Thoracic aorta (tissue), 2 donors: ENCODE results near the gene TRMT112. TPM values are rescaled to one million over a fixed set of nuclear protein-coding genes. Genes with fewer than 3 reads are reported as not detected.

Source experiments
- ATAC-seq: fragments of 150-250 bp; one replicate; pipeline ENCODE4 v1.8.0; 2017; ENCODE audit warnings: low read depth; ENCODE audit not compliant: insufficient number of reproducible peaks, low FRiP score
- DNase-seq: peaks from one replicate; pipeline ENCODE4 v3.0.0-alpha.2; 2020; ENCODE audit warnings: low spot score
- H3K27ac ChIP-seq, 2 donors: fragments of 200-600 bp; sonication (generic); 1 replicate in 1 of 2; 2 replicates in 1 of 2; pipeline ENCODE4 v1.5.1; 2016; ENCODE audit warnings: mild to moderate bottlenecking in 2 of 2, moderate library complexity in 2 of 2
- H3K27me3 ChIP-seq: fragments of 200-600 bp; sonication (generic); replicated peaks from 2 replicates; pipeline ENCODE4 v1.6.0; 2016; ENCODE audit warnings: mild to moderate bottlenecking; ENCODE audit not compliant: insufficient read depth
- H3K36me3 ChIP-seq: fragments of 200-600 bp; sonication (generic); one replicate; pipeline ENCODE4 v1.5.1; 2016
- H3K4me1 ChIP-seq, 2 donors: fragments of 200-600 bp; sonication (generic); 1 replicate in 1 of 2; 2 replicates in 1 of 2; pipeline versions ENCODE4 v1.5.1 to v1.6.0; 2016; ENCODE audit warnings: low read depth in 2 of 2, mild to moderate bottlenecking in 1 of 2; ENCODE audit not compliant: control insufficient read depth in 1 of 2
- H3K4me3 ChIP-seq: fragments of 200-600 bp; sonication (generic); 2 replicates; pipeline ENCODE4 v1.5.1; 2016; ENCODE audit warnings: mild to moderate bottlenecking
- H3K9me3 ChIP-seq: fragments of 200-600 bp; sonication (generic); 2 replicates; pipeline ENCODE4 v1.5.1; 2016
- CTCF ChIP-seq: fragments of 200-600 bp; sonication (generic); IDR thresholded peaks from one replicate; pipeline ENCODE4 v1.5.1; 2019; ENCODE audit warnings: antibody characterized with exemption
- total RNA-seq, 2 donors: library from RNA; depleted of rRNA; stranded (reverse); fragments of >200 nt; gene quantifications; one replicate each; pipeline versions ENCODE4 v1.1.0 to v1.2.3, GENCODE V29; 2016

TRMT112 gene
- total RNA-seq, 2 donors from 2014 or later: 157 to 218 TPM

DNA sequence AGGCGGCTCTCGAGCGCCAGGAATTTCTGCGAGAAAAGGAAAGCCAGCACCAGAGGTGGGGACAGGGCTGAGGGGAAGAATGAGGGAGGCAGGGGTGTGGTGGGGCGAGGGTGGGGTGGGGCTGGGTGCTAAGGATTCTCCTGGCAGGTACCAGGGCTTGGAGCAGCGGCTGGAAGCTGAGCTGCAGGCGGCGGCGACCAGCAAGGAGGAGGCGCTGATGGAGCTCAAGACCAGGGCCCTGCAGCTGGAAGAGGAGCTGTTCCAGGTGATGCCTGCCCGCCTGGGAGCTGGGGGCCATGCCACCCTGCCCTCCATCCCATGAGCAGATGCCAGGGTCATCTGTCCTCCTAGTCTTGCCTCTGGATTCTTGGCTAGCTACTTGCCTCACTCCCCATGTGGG is 32.0 kb upstream of the TRMT112 start:
- Histone ChIP-seq H3K9me3 (no peaks in the 10 kb centered on the region), H3K4me3 (no peak overlapping the region), H3K27ac (no peak overlapping the region), H3K4me1 (no peaks in the 10 kb centered on the region), H3K36me3 (no peaks in the 10 kb centered on the region), H3K27me3 (no peaks in the 10 kb centered on the region)
- DNase-seq (no peak), ATAC-seq (no peak)
- no peak for TF ChIP-seq CTCF

- Histone ChIP-seq H3K27ac (no peak overlapping the region), H3K27me3 (no peaks in the 10 kb centered on the region), H3K4me1 (no peaks in the 10 kb centered on the region), H3K36me3 (no peaks in the 10 kb centered on the region), H3K4me3 (no peak overlapping the region), H3K9me3 (no peaks in the 10 kb centered on the region)
- DNase-seq (no peak), ATAC-seq (no peak)
- TF ChIP-seq CTCF: no peak
Measured at GRCh38 chr11:64349025-64349387, 31.6 kb upstream of the TRMT112 start.

DNA sequence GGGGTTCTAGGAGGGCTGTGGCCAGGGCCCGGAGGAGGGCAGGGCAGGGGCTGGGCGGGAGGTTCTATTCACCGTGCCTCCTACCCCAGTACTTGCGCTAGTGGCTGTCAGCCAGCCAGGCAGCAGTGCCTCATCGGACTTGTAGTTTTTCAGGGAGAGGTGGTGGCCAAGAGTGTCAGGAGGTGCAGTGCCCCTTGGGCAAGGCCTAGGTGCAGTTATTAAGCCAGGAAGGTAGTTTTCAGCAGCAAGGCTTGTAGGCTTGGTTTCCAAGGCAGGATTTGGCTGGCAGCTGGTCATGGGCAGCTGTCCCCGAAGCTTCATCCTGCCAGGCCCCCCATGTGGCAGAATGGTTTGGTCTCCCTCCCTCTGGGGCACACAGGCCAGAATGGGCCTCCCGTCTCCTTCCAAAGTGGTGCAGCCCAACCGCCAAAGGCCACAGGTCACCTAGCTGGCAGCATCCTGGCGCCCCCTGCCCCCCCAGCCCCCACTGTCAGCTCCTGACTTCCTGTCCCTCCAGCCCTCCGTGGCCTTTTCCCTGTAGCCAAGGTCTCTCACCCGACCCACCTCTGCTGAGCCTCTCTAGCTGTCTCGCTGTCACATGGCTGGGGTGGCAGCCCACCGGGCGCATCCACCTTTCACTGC is 31.1 kb upstream of the TRMT112 start:
- no peaks in the 10 kb centered on the region for H3K36me3 ChIP-seq
- H3K4me3 ChIP-seq: no peak overlapping the region
- H3K27ac ChIP-seq: no peak overlapping the region
- no peak for TF ChIP-seq CTCF
- no peaks in the 10 kb centered on the region for H3K4me1 ChIP-seq
- ATAC-seq: no peak
- DNase-seq: no peak
- no peaks in the 10 kb centered on the region for H3K27me3 ChIP-seq
- no peaks in the 10 kb centered on the region for H3K9me3 ChIP-seq

DNA sequence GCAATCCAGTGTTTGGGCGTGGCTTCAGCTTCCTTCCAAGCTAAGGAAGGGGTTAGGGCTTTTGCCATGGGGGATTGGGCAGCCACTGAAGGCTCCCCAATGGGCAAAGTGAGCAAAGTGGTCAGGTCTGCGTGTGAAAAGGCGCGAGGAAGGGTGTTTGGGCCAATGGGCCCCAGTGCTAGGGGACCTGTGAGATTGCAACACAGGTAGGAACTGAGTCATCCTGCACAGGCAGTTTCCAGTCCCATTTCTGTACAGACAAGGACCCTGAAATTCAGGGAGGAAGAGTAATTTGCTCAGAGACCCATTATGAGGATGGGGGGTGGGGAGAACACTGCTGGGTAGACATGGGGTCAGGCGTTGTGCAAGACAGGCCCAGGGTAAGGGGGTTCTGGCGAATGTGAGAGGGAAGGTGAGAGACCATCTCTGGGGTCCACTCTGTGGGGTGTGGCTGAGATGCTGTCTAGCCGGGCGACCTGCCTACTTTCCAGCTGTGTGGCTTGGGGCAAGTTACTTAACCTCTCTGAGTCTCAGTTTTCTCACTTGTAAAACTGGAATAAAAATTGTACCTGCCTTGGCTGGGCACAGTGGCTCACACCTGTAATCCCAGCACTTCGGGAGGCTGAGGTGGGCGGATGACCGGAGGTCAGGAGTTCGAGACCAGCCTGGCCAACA is 30.0 kb upstream of the TRMT112 start:
- ATAC-seq (no peak), DNase-seq (no peak)
- no peak for TF ChIP-seq CTCF
- Histone ChIP-seq H3K9me3 (no peaks in the 10 kb centered on the region), H3K27ac (no peak overlapping the region), H3K4me1 (no peaks in the 10 kb centered on the region), H3K27me3 (no peaks in the 10 kb centered on the region), H3K36me3 (no peaks in the 10 kb centered on the region), H3K4me3 (no peak overlapping the region)

GRCh38 chr11:64344787-64345186 is 27.4 kb upstream of the TRMT112 start:
- no peak overlapping the region for H3K27ac ChIP-seq
- DNase-seq: no peak
- H3K4me3 ChIP-seq: no peak overlapping the region
- no peaks in the 10 kb centered on the region for H3K9me3 ChIP-seq
- H3K36me3 ChIP-seq: no peaks in the 10 kb centered on the region
- ATAC-seq: no peak
- H3K27me3 ChIP-seq: no peaks in the 10 kb centered on the region
- no peak for TF ChIP-seq CTCF
- H3K4me1 ChIP-seq: peaks cover 3 to 12% of the 10 kb centered on the region in 2 donors
